T-helper 22 cell (primary cell): ENCODE data around the gene GALNTL6.

Experiments
- DNase-seq: peaks from one replicate; pipeline ENCODE4 v3.0.0-alpha.2; 2020; ENCODE audit warnings: low read depth

GALNTL6 gene

GRCh38 chr4:173074501-173074946, 1261.3 kb downstream of the GALNTL6 start:
- DNase-seq, result no peak

DNA sequence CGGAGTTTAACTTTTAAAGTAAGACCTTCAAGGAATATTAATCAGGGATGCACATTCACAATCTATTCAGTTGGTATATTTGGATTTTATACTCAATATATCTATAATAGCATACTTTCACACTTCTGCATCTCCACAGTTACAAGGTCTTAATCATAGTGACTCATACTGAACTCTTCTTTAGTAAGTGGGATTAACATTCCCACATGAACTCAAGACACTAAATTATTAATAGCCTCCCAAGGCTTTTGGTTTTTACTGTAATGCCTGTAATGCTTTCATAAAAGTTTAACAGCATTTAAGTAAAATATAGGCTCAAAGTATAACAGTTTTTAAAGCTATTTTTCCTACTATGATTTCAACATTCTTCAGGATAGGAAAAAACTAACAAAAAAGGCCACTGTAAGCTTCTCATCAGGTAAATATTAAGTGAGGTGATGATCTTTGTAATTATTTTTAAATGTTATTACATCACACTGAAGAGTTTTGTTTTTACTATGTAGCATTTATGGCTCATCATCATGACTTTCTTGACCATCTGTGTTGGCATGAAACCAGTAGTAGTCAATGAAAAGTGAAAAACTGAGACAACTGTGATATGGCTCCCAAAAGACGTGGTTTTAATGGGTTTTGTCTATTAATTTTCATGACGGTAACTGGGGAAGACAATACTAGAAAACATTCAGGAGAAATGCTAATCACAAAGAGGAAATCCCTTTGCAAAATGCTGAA, 1263.9 kb downstream of the GALNTL6 start:
- DNase-seq, result no peak

DNA sequence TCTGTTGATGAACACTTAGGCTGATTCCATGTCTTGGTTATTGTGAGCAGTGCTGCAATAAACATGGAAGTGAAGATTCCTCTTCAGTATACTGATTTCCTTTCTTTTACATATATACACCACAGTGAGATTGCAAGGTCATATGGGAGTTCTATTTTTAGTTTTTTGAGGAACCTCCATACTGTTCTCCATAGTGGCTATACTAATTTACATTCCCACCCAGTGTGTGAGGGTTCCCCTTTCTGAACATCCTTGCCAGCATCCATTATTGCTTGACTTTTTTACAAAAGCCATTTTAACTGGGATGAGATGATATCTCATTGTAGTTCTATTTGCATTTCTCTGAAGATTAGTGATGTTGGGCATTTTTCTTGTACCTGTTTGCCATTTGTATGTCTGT, 1274.9 kb downstream of the GALNTL6 start:
- DNase-seq, result no peak
